Measurements from ENCODE around the gene ARHGAP11B.
"Not testable (repeated sequence)": the region's sequence is repeated elsewhere in the genome, so short reads cannot be mapped to it uniquely, and the experiment has no call there.

The ARHGAP11B gene

GRCh38 chr15:30686651-30687050 is 60.7 kb downstream of the ARHGAP11B start:
- H3K9me3 ChIP-seq; H3K4me3 ChIP-seq; H3K27me3 ChIP-seq; H3K27ac ChIP-seq; H3K4me1 ChIP-seq; intact Hi-C loops (cut with DNase I; ENCODE audit: low total_unique reads); H3K36me3 ChIP-seq; DNase-seq: not testable (repeated sequence)
